Stimulated activated naive CD8-positive, alpha-beta T cell treated with anti-CD3 and anti-CD28 coated beads, Interleukin-15, amount 100 ng/mL, for 72 hours (primary cell): ENCODE data around the gene PRKCB.
"Not testable (repeated sequence)": the region's sequence is repeated elsewhere in the genome, so short reads cannot be mapped to it uniquely, and the experiment has no call there.

ENCODE experiments used
- ATAC-seq: fragments of 150-1000 bp; cut with Tn5 transposase; 2 replicates; pipeline ENCODE4 v1.10.0; 2021; ENCODE audit warnings: mild to moderate bottlenecking, moderate library complexity
- DNase-seq, 2 donors: peaks; one replicate each; pipeline ENCODE4 v3.0.0; 2021 to 2022
- H3K27ac Mint-ChIP-seq, 2 donors: one replicate each; pipeline ENCODE4 v1.8.0; 2022; ENCODE audit warnings: mild to moderate bottlenecking in 2 of 2, mixed read lengths in 2 of 2, moderate library complexity in 2 of 2
- H3K27me3 Mint-ChIP-seq: one replicate; pipeline ENCODE4 v1.8.0; 2022; ENCODE audit warnings: mixed read lengths
- H3K4me1 Mint-ChIP-seq: one replicate; pipeline ENCODE4 v1.8.0; 2022; ENCODE audit warnings: mild to moderate bottlenecking, mixed read lengths
- H3K4me3 Mint-ChIP-seq, 2 donors: one replicate each; pipeline ENCODE4 v1.8.0; 2022; ENCODE audit warnings: mild to moderate bottlenecking in 2 of 2, mixed read lengths in 2 of 2, moderate library complexity in 1 of 2
- H3K9me3 Mint-ChIP-seq, 2 donors: one replicate each; pipeline ENCODE4 v1.8.0; 2022; ENCODE audit warnings: mixed read lengths in 2 of 2

The PRKCB gene

DNA sequence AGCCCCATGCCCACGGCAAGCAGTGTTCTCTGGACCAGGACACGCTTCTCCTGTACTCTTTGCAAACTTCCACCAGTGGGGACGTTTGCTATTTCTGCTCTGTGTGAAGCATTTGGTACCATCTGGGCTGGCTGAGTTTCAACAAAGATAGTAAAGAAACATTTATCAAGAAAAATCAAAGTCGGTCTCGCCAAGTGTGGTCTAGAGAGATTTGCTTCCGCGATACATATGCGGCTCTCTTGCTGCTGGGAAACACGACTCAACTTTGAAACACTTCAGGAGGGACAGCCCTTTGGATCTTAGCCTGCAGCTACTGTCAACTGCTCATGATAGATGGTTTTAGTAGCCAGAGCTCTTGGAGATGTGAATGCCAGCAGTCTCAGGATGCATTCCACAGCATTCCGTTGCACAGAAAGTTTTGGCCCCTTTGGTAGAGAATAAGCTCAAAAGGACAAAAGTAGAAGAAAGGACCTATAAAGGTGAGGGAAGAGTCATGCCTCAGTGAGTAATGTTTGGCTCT is 252.2 kb downstream of the PRKCB start:
- ATAC-seq, result no peak
- no peak for DNase-seq
- Mint-ChIP-seq H3K9me3 (peaks cover 25 to 34% of the 10 kb centered on the region in 2 donors), H3K27ac (no peak overlapping the region), H3K4me3 (no peak overlapping the region), H3K27me3 (no peaks in the 10 kb centered on the region), H3K4me1 (peaks cover 11% of the 10 kb centered on the region)

DNA sequence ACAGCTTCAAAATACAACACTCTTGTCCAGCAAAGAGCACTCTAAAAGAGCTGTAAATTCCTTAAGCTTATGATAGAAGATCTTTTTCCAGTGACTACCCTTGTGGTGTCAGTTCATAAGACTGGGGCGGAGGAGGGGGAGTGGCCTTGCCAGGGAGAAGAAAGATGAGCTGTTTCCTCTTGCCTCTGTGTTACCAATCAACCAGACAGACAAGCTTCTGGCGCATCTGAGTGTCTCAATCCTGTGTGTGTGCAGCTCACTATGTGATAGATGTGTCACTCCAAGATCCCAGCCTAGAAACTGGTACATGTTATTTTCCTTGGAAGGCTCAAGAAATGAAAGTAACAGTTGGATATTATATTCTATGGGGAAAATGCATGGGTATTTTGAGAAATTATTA is 253.0 kb downstream of the PRKCB start:
- Mint-ChIP-seq H3K4me1 (peaks cover 15% of the 10 kb centered on the region), H3K27me3 (no peaks in the 10 kb centered on the region), H3K27ac (no peak overlapping the region), H3K4me3 (no peak overlapping the region), H3K9me3 (peaks cover 25 to 34% of the 10 kb centered on the region in 2 donors)
- ATAC-seq (no peak), DNase-seq (no peak)

DNA sequence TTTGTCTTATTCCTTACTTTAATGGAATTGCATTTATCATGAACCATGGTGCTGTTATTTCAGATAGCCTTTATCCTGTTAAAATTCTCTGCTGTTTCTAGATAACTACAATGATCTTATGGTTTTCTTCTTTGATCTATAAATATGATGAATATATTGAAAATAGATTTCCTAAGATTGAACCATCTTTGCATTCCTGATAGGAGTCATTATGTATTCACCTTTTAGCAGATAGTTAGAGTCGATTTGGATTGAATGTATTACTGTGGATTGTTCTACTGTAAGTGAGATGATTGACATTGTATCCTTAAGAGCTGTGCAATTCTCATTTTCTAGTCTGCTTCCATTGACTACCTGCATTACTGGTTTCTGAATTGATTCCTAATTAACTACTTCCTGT is 255.3 kb downstream of the PRKCB start:
- DNase-seq, result no peak
- Mint-ChIP-seq H3K4me3 (no peak overlapping the region), H3K9me3 (peaks cover 25 to 34% of the 10 kb centered on the region in 2 donors), H3K27me3 (no peaks in the 10 kb centered on the region), H3K27ac (no peak overlapping the region), H3K4me1 (peaks cover 15% of the 10 kb centered on the region)
- no peak for ATAC-seq

DNA sequence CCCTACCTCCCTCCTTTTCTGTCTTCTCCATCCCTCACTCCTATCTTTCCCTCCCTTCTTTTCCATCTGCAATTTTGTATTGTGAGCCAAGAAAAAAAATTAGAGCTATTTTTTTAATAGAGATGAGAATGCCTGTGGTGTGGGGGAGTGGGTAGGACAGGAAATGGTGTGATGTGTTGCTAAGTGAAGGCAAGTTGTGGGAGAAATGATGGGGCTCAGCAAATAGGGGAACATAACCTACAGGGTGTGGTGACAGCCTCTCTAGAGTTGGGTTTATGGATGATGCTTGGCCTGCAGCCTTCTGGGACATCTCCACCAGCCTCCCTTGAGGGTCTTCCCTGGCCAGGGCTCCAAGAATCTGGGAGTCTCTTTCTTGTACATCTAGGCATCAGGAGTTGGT is 257.3 kb downstream of the PRKCB start:
- no peaks in the 10 kb centered on the region for H3K27me3 Mint-ChIP-seq
- H3K4me3 Mint-ChIP-seq, result no peak overlapping the region
- DNase-seq, result no peak
- peaks cover 25 to 34% of the 10 kb centered on the region in 2 donors for H3K9me3 Mint-ChIP-seq
- H3K27ac Mint-ChIP-seq, result peak overlapping the region in 1 of 2 donors; percentile 1
- no peak for ATAC-seq
- H3K4me1 Mint-ChIP-seq, result peaks cover 15% of the 10 kb centered on the region

DNA sequence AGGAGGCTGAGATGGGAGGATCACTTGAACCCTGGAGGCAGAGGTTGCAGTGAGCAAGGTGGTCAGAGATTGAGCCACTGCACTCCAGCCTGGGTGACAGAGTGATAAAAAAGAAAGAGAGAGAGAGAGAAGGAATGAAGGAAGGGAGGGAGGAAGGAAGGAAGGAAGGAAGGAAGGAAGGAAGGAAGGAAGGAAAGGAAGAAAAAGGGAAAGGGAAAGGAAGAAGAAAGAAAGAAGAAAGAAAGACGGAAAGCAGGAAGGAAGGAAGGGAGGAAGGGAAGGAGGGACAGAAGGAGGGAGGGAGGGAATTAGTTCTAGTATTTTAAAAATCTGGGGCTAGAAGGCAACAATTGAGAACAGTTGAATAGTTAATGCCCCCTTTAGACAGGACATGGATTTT is 258.9 kb downstream of the PRKCB start:
- H3K4me3 Mint-ChIP-seq, result no peak overlapping the region
- ATAC-seq, result no peak
- peak overlapping the region in 1 of 2 donors; percentile 94 for H3K27ac Mint-ChIP-seq
- H3K27me3 Mint-ChIP-seq, result no peaks in the 10 kb centered on the region
- H3K9me3 Mint-ChIP-seq, result peaks cover 16 to 25% of the 10 kb centered on the region in 2 donors
- no peak for DNase-seq
- peaks cover 15% of the 10 kb centered on the region for H3K4me1 Mint-ChIP-seq

DNA sequence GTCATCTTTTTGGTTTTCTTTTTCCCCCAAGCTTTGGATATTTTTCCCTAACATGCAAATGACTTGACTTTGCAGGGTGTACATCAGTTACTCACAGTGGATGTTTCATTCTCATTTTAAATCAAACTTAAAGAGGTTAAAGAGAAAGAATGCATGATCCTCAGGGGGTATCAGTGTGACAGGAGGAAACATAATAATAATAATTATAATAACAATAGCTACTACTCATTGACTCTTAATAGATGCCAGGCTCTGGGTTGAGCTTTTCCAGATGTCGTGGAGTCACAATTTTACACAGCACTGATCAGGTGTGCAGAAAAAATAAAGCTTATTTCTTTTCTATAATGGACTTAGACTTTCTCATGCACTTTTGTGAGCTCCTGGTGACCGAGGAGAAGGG is 263.1 kb downstream of the PRKCB start:
- Mint-ChIP-seq H3K27me3 (no peaks in the 10 kb centered on the region), H3K4me1 (peaks cover 9% of the 10 kb centered on the region), H3K9me3 (no peaks in the 10 kb centered on the region), H3K4me3 (no peak overlapping the region), H3K27ac (no peak overlapping the region)
- DNase-seq (no peak), ATAC-seq (no peak)

DNA sequence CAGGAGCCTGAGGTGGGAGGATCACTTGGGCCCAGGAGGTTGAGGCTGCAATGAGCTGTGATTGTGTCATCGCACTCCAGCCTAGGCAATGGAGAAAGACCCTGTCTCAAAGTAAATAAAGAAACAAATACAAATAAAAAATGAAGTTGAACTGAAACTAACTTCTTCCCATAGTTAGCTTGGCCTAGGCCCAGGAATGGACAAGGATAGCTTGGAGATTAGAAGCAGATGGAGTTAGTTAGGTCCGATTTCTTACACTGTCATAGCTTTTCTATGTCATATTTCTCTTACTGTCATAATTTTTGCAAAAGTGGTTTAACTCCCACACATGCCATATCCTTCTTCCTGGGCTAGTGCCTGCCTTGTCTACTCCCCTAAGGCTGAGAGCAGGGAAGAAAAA is 265.6 kb downstream of the PRKCB start:
- DNase-seq (no peak), ATAC-seq (no peak)
- Mint-ChIP-seq H3K4me3 (no peak overlapping the region), H3K4me1 (peaks cover 9% of the 10 kb centered on the region), H3K27me3 (no peaks in the 10 kb centered on the region), H3K27ac (no peak overlapping the region), H3K9me3 (peaks cover 6 to 7% of the 10 kb centered on the region in 2 donors)

DNA sequence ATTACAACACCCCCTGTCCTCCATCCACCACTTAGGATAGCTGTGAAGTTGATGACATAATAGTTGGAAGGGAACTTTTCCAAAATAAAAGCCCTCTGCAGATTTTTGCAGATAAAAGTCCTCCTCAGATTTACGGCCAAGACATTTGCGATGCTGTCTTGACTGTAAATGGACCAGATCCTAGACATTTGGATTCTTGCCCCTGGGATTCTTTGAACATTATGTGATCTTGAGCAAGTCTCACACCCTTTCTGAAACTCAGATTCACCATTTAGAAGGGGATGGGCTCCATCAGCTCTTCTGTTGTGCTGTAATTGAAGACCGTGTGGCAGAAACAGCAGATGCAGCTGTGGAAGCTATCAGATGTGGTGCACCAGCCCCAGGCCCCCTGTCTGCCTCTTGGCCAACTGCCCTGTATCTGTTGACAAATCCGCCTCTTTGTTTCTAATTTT is 266.5 kb downstream of the PRKCB start:
- Mint-ChIP-seq H3K4me3 (no peak overlapping the region), H3K9me3 (peaks cover 6 to 7% of the 10 kb centered on the region in 2 donors), H3K4me1 (peaks cover 9% of the 10 kb centered on the region), H3K27ac (no peak overlapping the region), H3K27me3 (no peaks in the 10 kb centered on the region)
- ATAC-seq (no peak), DNase-seq (no peak)

DNA sequence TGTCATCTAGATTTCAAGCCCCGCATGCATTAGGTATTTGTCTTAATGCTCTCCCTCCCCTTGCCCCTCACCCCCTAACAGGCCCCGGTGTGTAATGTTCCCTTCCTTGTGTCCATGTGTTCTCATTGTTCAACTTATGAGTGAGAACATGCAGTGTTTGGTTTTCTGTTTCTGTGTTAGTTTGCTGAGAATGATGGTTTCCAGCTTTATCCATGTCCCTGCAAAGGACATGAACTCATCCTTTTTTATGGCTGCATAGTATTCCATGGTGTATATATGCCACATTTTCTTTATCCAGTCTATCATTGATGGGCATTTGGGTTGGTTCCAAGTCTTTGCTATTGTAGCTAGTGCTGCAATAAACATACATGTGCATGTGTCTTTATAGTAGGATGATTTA is 269.7 kb downstream of the PRKCB start:
- not testable (repeated sequence) for ATAC-seq, H3K27me3 Mint-ChIP-seq, H3K27ac Mint-ChIP-seq, H3K9me3 Mint-ChIP-seq, DNase-seq, H3K4me1 Mint-ChIP-seq, H3K4me3 Mint-ChIP-seq

DNA sequence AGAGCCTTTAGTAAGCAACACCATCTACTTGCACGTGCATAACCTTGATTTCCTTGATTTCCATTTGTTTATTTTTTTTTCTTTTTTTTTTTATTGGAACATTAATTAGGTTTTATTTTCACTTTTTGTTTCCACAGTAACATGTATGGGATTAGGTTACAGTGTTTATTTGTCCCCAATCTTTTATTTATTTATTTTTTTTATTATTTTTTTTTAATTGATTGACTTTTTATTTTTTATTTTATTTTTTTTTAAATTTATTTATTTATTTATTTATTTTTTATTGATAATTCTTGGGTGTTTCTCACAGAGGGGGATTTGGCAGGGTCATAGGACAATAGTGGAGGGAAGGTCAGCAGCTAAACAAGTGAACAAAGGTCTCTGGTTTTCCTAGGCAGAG is 272.3 kb downstream of the PRKCB start:
- not testable (repeated sequence) for H3K4me1 Mint-ChIP-seq, H3K27me3 Mint-ChIP-seq, H3K9me3 Mint-ChIP-seq

DNA sequence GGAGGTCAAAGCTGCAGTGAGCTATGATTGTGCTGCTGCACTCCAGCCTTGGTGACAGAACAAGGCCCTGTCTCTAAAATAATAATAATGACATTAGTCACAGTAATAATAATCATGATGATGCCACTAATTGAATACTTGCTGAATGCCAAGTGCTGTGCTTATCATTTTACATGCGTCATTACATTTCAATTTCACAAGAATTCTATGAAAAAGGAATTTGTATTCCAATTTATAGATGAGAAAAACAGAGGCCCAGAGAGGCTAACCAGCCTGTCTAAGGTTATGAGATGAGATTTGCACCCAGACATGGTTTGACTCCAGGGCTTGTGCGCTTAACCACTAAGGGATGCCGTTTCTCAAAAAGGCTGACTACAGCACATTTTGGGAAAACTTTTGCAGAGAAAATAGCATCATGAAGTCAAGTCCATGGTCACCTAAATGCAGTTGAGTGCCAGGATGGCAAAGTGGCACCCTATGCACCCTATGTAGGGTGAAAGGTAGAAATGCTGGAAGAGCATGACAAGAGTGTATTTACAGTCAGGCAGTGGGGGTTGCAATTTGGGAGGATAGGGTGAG is 276.0 kb downstream of the PRKCB start:
- H3K27ac Mint-ChIP-seq, result no peak overlapping the region
- ATAC-seq (no peak), DNase-seq (no peak)
- no peaks in the 10 kb centered on the region for H3K9me3 Mint-ChIP-seq
- H3K4me3 Mint-ChIP-seq, result no peak overlapping the region
- H3K27me3 Mint-ChIP-seq, result no peaks in the 10 kb centered on the region
- H3K4me1 Mint-ChIP-seq, result no peaks in the 10 kb centered on the region

More for the DNA sequence above, 272.3 kb downstream of the PRKCB start:
- not testable (repeated sequence) for H3K4me3 Mint-ChIP-seq, ATAC-seq, DNase-seq, H3K27ac Mint-ChIP-seq

DNA sequence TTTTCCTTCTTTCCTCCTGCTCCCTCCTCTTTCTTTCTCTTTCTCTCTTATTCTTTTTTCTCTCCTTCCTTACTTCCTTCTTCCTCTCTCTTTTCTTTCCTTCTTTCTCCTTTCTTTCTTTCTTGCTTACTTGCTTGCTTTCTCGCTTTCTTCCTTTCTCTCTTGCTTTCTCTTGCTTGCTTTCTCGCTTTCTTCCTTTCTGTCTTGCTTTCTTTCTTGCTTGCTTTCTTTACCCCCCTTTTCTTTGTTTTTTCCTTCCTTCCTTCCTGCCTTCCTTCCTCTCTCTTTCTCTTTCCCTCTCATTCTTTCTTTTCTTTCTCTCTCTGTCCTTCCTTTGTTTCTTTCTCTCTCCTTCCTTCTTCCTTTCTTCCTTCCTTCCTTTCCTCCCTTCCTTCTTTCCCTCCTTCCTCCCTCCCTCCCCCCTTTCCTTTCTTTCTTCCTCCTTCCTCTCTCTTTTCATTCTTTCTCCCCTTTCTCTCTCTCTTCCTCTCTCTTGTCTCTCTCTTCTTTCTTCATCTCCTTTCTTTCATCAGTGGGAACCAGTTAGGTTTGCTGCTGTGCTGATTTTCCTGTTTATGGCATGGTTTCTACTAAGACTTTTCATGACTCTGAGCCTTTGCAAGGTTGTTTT is 277.4 kb downstream of the PRKCB start:
- no peak overlapping the region for H3K27ac Mint-ChIP-seq
- H3K9me3 Mint-ChIP-seq, result no peaks in the 10 kb centered on the region

DNA sequence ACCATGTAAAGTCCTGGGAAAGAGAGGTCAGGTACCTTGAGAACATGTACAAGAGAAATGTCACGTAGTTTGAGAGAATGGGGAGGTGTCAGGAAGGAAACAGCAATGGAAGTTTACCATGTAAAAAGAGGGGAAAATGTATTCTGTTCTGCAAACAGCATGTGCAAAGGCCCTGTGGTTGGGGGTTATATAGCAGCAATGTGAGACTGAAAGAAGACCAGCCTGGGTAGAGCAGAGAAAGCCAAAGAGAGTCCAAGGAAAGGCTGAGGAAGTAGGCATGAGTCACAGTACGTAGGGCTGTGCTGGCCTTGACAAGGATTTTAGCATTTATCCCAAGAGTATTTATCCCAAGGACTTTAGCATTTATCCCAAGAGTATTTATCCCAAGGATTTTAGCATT is 279.1 kb downstream of the PRKCB start:
- no peak overlapping the region for H3K4me3 Mint-ChIP-seq
- H3K27me3 Mint-ChIP-seq, result no peaks in the 10 kb centered on the region
- H3K27ac Mint-ChIP-seq, result peak overlapping the region in 1 of 2 donors; percentile 84
- ATAC-seq (no peak), DNase-seq (no peak)
- H3K4me1 Mint-ChIP-seq, result no peaks in the 10 kb centered on the region
- no peaks in the 10 kb centered on the region for H3K9me3 Mint-ChIP-seq

More for the DNA sequence above, 277.4 kb downstream of the PRKCB start:
- Mint-ChIP-seq H3K27me3 (no peaks in the 10 kb centered on the region), H3K4me3 (no peak overlapping the region), H3K4me1 (no peaks in the 10 kb centered on the region)
- ATAC-seq, result no peak
- DNase-seq, result no peak

DNA sequence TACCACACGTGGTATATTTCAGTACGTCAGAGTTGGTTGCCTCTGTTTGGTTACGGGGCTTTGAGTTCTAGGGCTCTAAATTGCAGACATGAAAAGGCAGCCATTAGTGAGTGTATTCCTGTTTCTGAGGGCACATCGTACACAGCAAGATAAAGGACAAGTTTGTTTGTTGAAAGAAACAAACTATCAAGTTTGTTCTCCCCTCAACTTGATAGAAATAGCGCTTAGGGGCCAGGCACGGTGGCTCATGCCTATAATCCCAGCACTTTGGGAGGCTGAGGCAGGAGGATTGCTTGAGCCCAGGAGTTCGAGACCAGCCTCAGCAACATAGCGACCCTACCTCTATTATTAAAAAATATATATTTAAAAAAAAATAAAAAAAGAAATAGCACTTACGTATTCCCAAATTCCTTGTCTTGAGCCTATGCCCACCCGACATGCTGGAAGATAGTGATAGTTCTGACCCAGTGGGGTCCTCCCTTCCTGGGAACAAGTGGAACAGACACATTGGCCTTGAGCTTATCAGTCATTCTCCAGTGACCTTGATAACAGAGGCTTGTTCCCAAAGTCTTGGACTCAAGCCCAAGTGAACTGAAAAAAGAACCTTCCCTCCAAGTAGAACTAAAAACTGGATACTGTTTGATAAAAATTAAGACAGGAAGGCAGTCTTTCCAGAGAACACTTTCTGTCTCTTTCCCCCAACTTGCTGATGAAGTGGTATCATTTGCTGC is 280.4 kb downstream of the PRKCB start:
- Mint-ChIP-seq H3K4me3 (no peak overlapping the region), H3K9me3 (no peaks in the 10 kb centered on the region), H3K27me3 (no peaks in the 10 kb centered on the region), H3K4me1 (no peaks in the 10 kb centered on the region), H3K27ac (no peak overlapping the region)
- DNase-seq (no peak), ATAC-seq (no peak)

DNA sequence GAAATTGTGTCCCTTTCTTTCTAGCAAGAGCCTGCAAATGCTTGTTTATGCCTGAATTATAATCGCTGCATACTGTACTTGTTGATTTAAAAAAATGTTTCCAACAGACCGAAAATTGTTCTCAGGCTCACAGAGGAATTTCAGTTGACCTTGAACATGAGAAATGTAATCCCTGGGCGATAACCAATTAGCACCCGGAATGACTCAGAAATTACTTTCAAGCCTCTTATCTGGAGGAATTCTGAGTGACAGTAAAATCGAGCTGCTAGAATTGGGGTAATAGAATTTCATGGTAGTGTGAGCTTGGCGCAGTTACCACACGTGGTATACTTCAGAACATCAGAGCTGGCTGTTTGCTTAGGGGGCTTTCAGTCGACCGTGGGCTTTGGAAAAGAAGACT is 281.2 kb downstream of the PRKCB start:
- H3K4me3 Mint-ChIP-seq, result no peak overlapping the region
- no peak overlapping the region for H3K27ac Mint-ChIP-seq
- no peaks in the 10 kb centered on the region for H3K4me1 Mint-ChIP-seq
- no peak for ATAC-seq
- no peaks in the 10 kb centered on the region for H3K27me3 Mint-ChIP-seq
- no peak for DNase-seq
- no peaks in the 10 kb centered on the region for H3K9me3 Mint-ChIP-seq

DNA sequence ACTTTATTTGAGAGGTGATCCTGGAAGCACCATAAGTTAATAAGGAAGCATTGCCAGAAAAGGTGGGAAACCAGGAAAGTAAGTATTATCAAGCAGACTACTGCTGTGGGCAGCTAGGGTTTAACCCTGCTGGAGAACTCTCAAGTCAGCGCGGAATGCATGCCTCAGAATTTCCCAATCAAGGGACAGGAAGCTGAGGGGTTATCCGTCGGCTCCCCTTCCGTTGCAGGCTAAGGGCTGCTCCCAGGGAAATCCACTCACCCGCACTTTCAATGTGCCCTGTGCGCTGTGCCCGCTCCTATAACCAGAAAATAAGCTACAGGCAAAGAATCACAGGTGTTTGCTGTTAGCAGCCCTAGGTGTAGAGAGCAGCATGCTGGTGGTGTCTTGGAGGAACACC is 281.9 kb downstream of the PRKCB start:
- DNase-seq, result no peak
- ATAC-seq, result no peak
- Mint-ChIP-seq H3K9me3 (no peaks in the 10 kb centered on the region), H3K27ac (no peak overlapping the region), H3K4me1 (no peaks in the 10 kb centered on the region), H3K27me3 (no peaks in the 10 kb centered on the region), H3K4me3 (no peak overlapping the region)
